Lower leg skin (tissue), 3 donors: ENCODE data around the gene EMC8.

ENCODE experiments used
- POLR2A ChIP-seq, 2 donors: fragments of 450-650 bp; IDR thresholded peaks; one replicate each; pipeline ENCODE4 v1.6.1; 2016 to 2017; ENCODE audit warnings: antibody characterized with exemption in 2 of 2, mild to moderate bottlenecking in 1 of 2, moderate library complexity in 1 of 2
- TF ChIP-seq, protein P1 (sequence below), 3 donors: fragments of 450-650 bp; IDR thresholded peaks; one replicate each; pipeline ENCODE4 v1.5.1; 2016; ENCODE audit warnings: antibody characterized with exemption in 3 of 3, mild to moderate bottlenecking in 3 of 3, moderate library complexity in 2 of 3

DNA sequence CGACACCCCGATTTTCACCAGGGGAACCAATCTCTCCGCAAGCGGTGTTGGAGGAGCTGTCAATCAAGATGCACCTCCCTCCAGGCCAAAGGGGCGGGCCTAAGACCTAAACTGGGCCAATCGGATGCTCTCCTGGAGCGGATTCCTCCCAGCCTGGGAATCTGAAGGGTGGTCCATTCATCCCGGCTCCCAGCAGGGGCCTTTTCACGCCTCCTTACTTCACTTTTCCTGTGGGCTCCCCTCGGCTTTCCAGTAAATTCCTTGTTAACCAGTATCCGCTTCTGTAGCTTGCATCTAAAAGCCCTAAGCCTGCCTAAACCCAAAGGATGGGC is 65.5 kb downstream of the EMC8 start:
- TF ChIP-seq, protein P1, sequence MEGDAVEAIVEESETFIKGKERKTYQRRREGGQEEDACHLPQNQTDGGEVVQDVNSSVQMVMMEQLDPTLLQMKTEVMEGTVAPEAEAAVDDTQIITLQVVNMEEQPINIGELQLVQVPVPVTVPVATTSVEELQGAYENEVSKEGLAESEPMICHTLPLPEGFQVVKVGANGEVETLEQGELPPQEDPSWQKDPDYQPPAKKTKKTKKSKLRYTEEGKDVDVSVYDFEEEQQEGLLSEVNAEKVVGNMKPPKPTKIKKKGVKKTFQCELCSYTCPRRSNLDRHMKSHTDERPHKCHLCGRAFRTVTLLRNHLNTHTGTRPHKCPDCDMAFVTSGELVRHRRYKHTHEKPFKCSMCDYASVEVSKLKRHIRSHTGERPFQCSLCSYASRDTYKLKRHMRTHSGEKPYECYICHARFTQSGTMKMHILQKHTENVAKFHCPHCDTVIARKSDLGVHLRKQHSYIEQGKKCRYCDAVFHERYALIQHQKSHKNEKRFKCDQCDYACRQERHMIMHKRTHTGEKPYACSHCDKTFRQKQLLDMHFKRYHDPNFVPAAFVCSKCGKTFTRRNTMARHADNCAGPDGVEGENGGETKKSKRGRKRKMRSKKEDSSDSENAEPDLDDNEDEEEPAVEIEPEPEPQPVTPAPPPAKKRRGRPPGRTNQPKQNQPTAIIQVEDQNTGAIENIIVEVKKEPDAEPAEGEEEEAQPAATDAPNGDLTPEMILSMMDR (IDR thresholded peaks at IDR 0.05), result no peak
- no peak for TF ChIP-seq POLR2A (IDR thresholded peaks at IDR 0.05)
